Spleen (tissue), 11 donors: ENCODE data around the gene ZBTB7A. TPM values are rescaled to one million over a fixed set of nuclear protein-coding genes. Genes with fewer than 3 reads are reported as not detected.

Experiments used
- DNase-seq: peaks from one replicate; pipeline ENCODE4 v3.0.0-alpha.2; 2020
- H3K27ac ChIP-seq, 8 donors: fragments of 200-600 bp; sonication (generic) in 7 of 8; 1 replicate in 4 of 8; 2 replicates in 4 of 8; pipeline versions ENCODE4 v1.5.0 to v1.8.0; 2016 to 2021; ENCODE audit warnings: inconsistent platforms in 4 of 8, mild to moderate bottlenecking in 4 of 8, moderate library complexity in 1 of 8
- H3K27me3 ChIP-seq, 7 donors: fragments of 200-600 bp; sonication (generic) in 6 of 7; replicated peaks in 1 of 7; 1 replicate in 4 of 7; 2 replicates in 3 of 7; pipeline versions ENCODE4 v1.5.0 to v1.8.0; 2016 to 2021; ENCODE audit warnings: inconsistent platforms in 3 of 7, mild to moderate bottlenecking in 1 of 7
- H3K36me3 ChIP-seq, 6 donors: fragments of 200-600 bp; sonication (generic) in 5 of 6; 1 replicate in 4 of 6; 2 replicates in 2 of 6; pipeline versions ENCODE4 v1.5.0 to v1.8.0; 2016 to 2021; ENCODE audit warnings: inconsistent platforms in 2 of 6
- H3K4me1 ChIP-seq, 6 donors: fragments of 200-600 bp; sonication (generic) in 5 of 6; 1 replicate in 3 of 6; 2 replicates in 3 of 6; pipeline versions ENCODE4 v1.5.0 to v1.8.0; 2016 to 2021; ENCODE audit warnings: inconsistent platforms in 3 of 6
- H3K4me3 ChIP-seq, 8 donors: fragments of 200-600 bp; sonication (generic) in 7 of 8; 1 replicate in 4 of 8; 2 replicates in 4 of 8; pipeline versions ENCODE4 v1.5.0 to v1.8.0; 2016 to 2021; ENCODE audit warnings: inconsistent platforms in 4 of 8, mild to moderate bottlenecking in 4 of 8, moderate library complexity in 2 of 8
- H3K9me3 ChIP-seq, 8 donors: fragments of 200-600 bp; sonication (generic) in 7 of 8; 1 replicate in 4 of 8; 2 replicates in 4 of 8; pipeline versions ENCODE4 v1.5.0 to v1.8.0; 2016 to 2021; ENCODE audit warnings: inconsistent platforms in 4 of 8
- CTCF ChIP-seq, 11 experiments: fragments of 200-600 bp in 7 of 11; fragments of 450-650 bp in 4 of 11; sonication (generic) in 4 of 11; IDR thresholded peaks in 8 of 11; conservative IDR thresholded peaks in 3 of 11; 1 replicate in 7 of 11; 2 replicates in 4 of 11; pipeline versions ENCODE4 v1.4.0 to v1.8.0; 2016 to 2021; ENCODE audit warnings: antibody characterized with exemption in 11 of 11, inconsistent platforms in 4 of 11, mild to moderate bottlenecking in 1 of 11
- POLR2A ChIP-seq, 3 donors: fragments of 450-650 bp; IDR thresholded peaks; one replicate each; pipeline ENCODE4 v1.5.1; 2017; ENCODE audit warnings: antibody characterized with exemption in 3 of 3, mild to moderate bottlenecking in 1 of 3
- POLR2AphosphoS5 ChIP-seq, 3 donors: sonication (generic); formaldehyde crosslinking; IDR thresholded peaks; one replicate each; pipeline ENCODE4 v1.5.1; 2017; ENCODE audit warnings: antibody characterized with exemption in 3 of 3
- WGBS, 5 donors: extraction: QIAGEN DNeasy Blood & Tissue Kit in 3 of 5; methylation state at CpG; one replicate each; pipeline versions ENCODE4 v1.1.5 to v1.1.7; 2013 to 2018; 5-methylcytosine and 5-hydroxymethylcytosine counted together
- intact Hi-C: fragments of 100-400 bp; cut with DNase I; formaldehyde crosslinking; loops from one replicate; pipeline ENCODE4 v1.15.0; 2023; ENCODE audit warnings: low total_unique reads
- polyA plus RNA-seq, 3 donors: library from polyadenylated mRNA; stranded (reverse); fragments of 200-250 nt; gene quantifications; one replicate each; pipeline ENCODE4 v1.2.1, GENCODE V29; 2013
- total RNA-seq, 7 donors: library from RNA; depleted of rRNA in 3 of 7; stranded (reverse); fragments of >200 nt in 3 of 7; fragmentation: NEBNext Ultra II Directional in 4 of 7; extraction: Animal tissue kit (Norgen Biotek cat#: 25700) in 4 of 7; gene quantifications; one replicate each; pipeline versions ENCODE4 v1.1.0 to v1.2.1, GENCODE V29; 2016 to 2021
- donor health status: healthy with polysubstance abuse.
- donor health status: DM: no; HTN: no; CAD: no; lungs with moderate emphysema.
- donor health status: DM: no; HTN: no; CAD: no.
- donor health status: Bipolar disorder and iron deficiency.
- donor health status: healthy.
- donor health status: DM: no; HTN: no; CAD: no.
- donor health status: DM: yes; HTN: yes; CAD: no.

Gene ZBTB7A
- total and polyA plus RNA-seq, 10 donors: 4.0 to 68.1 (median 50.8) TPM

DNA sequence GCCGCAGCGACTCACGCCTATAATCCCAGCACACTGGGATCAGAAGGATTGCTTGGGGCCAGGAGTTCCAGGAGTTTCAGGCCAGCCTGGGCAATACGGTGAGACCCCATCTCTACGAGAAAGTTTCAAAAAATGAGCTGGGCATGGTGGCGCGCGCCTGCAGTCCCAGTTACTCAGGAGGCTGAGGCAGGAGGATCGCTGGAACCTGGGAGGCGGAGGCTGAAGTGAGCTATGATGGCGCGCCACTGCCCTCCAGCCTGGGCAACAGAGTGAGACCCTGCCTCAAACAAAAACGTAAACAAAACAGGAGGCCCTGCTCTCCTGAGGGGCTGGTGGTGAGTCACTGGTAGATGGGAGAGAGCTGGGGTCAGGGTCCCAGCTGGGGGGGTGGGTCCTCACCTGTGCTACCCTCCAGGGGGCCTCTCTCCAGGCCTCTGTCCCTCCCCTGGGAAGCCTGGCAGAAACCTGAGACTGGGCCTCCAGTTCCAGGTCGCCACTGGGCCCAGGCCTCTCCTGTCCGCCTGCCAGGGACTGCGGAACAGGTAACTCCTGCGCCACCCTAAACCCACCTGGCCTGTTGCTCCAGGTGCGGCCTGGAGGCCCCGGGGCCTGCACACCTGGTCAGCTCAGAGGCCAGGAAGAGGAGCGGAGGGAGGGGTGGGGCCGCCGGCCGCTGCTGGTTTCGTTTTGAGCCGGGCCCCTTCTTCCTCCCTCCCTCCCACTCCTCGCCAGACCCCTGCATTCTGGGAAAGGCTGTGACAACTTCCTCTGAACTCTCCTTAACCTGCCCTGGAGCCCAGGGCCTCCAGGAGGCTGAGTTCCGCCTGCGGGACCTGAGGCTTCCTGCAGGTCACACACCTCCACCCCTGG, 17.2 kb upstream of the ZBTB7A start:
- DNase-seq: peak; percentile 88

GRCh38 chr19:4082172-4082571, 15.5 kb upstream of the ZBTB7A start:
- TF ChIP-seq CTCF (IDR thresholded peaks at IDR 0.05 in 8 of 11, conservative IDR thresholded peaks at IDR 0.05 in 3 of 11) (no peak), POLR2AphosphoS5 (IDR thresholded peaks at IDR 0.05) (no peak), POLR2A (IDR thresholded peaks at IDR 0.05) (no peak)

More for the DNA sequence above, 17.2 kb upstream of the ZBTB7A start:
- H3K36me3 ChIP-seq: no peaks in the 10 kb centered on the region
- peaks cover 20 to 95% (median 49%) of the 10 kb centered on the region in 6 donors for H3K4me1 ChIP-seq
- no peaks in the 10 kb centered on the region for H3K27me3 ChIP-seq
- WGBS, 5 donors: 43 to 46% (median 44%) methylated on average over 24 to 28 of the region's 28 CpGs
- TF ChIP-seq POLR2A (IDR thresholded peaks at IDR 0.05) (no peak), POLR2AphosphoS5 (IDR thresholded peaks at IDR 0.05) (peak; percentile 58 to 76 (median 67))
- intact Hi-C loops: no loop called here
- H3K27ac ChIP-seq: peak overlapping the region in 7 of 8 donors; percentile 68 to 89 (median 78)
- no peaks in the 10 kb centered on the region for H3K9me3 ChIP-seq
- peak overlapping the region in 6 of 8 donors; percentile 11 to 62 (median 30) for H3K4me3 ChIP-seq

GRCh38 chr19:4081441-4082129, 14.9 kb upstream of the ZBTB7A start:
- no peaks in the 10 kb centered on the region for H3K9me3 ChIP-seq
- H3K27me3 ChIP-seq: no peaks in the 10 kb centered on the region
- 20 to 50% (median 29%) methylated on average over 1 to 2 of the region's 2 CpGs for WGBS, 5 donors
- H3K4me3 ChIP-seq: no peak overlapping the region
- TF ChIP-seq POLR2A (IDR thresholded peaks at IDR 0.05): no peak
- TF ChIP-seq POLR2AphosphoS5 (IDR thresholded peaks at IDR 0.05): no peak
- no peak for TF ChIP-seq CTCF (IDR thresholded peaks at IDR 0.05 in 8 of 11, conservative IDR thresholded peaks at IDR 0.05 in 3 of 11)
- no peak for DNase-seq
- H3K4me1 ChIP-seq: peaks cover 23 to 95% (median 48%) of the 10 kb centered on the region in 6 donors
- no peaks in the 10 kb centered on the region for H3K36me3 ChIP-seq
- H3K27ac ChIP-seq: peak overlapping the region in 3 of 8 donors; percentile 23 to 67 (median 56)
- intact Hi-C loops: no loop called here

More at GRCh38 chr19:4082172-4082571, 15.5 kb upstream of the ZBTB7A start:
- Histone ChIP-seq H3K27ac (peak overlapping the region in 3 of 8 donors; percentile 23 to 67 (median 56)), H3K36me3 (no peaks in the 10 kb centered on the region), H3K4me1 (peaks cover 23 to 95% (median 48%) of the 10 kb centered on the region in 6 donors), H3K27me3 (no peaks in the 10 kb centered on the region), H3K4me3 (no peak overlapping the region), H3K9me3 (no peaks in the 10 kb centered on the region)
- DNase-seq: no peak
- intact Hi-C loops: no loop called here
- 77 to 87% (median 85%) methylated on average over 7 to 9 of the region's 9 CpGs for whole genome bisulfite sequencing, 5 donors

DNA sequence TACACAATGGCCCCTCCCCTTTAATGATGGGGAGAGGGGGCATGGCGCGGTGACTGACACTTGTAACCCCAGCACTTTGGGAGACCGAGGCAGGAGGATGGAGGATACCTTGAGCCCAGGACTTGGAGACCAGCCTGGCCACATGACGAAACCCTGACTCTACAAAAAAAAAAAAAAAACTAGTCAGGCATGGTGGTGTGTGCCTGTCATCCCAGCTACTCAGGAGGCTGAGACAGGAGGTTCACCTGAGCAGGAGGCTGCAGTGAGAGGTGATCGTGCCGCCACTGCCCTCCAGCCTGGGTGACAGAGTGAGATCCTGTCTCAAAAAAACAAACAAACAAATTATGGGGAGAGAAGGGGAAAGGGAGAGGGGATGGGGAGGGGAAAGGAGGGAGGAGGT, 13.8 kb upstream of the ZBTB7A start:
- H3K4me1 ChIP-seq: peaks cover 23 to 89% (median 41%) of the 10 kb centered on the region in 6 donors
- intact Hi-C loops: no loop called here
- TF ChIP-seq POLR2AphosphoS5 (IDR thresholded peaks at IDR 0.05) (no peak), POLR2A (IDR thresholded peaks at IDR 0.05) (no peak), CTCF (IDR thresholded peaks at IDR 0.05 in 8 of 11, conservative IDR thresholded peaks at IDR 0.05 in 3 of 11) (no peak)
- H3K27me3 ChIP-seq: no peaks in the 10 kb centered on the region
- no peak overlapping the region for H3K4me3 ChIP-seq
- WGBS, 5 donors: 70 to 91% (median 83%) methylated on average over 6 of the region's 6 CpGs
- no peaks in the 10 kb centered on the region for H3K36me3 ChIP-seq
- no peak for DNase-seq
- H3K9me3 ChIP-seq: no peaks in the 10 kb centered on the region
- H3K27ac ChIP-seq: no peak overlapping the region
